HCT116 (cell line): ENCODE measurements around the gene ZNF12. TPM values are rescaled to one million over a fixed set of nuclear protein-coding genes. Genes with fewer than 3 reads are reported as not detected.

Source experiments
- ATAC-seq: fragments of 200-7000 bp; cut with Tn5 transposase; 2 replicates; pipeline ENCODE4 v1.9.1; 2020; ENCODE audit warnings: mild to moderate bottlenecking, moderate library complexity
- BruUV-seq: library from RNA; stranded (reverse); fragments of 400-500 nt; replicated peaks from 2 replicates; lab custom pipeline; 2021; lab: Mats Ljungman, UMichigan
- CTCF ChIA-PET: fragments of 300-600 bp; sonication (Branson Sonifier 250); formaldehyde crosslinking; loops from one replicate; lab custom pipeline; 2021; ENCODE audit warnings: antibody characterized with exemption; lab: Charles Lee
- POLR2A ChIA-PET: fragments of 300-600, 350-600 bp; sonication (Branson Sonifier 250); formaldehyde crosslinking; loops from one replicate; lab custom pipeline; 2021; ENCODE audit warnings: antibody characterized with exemption; lab: Charles Lee
- RAD21 ChIA-PET, 2 experiments: fragments of 300-600 bp; sonication (Branson Sonifier 250); formaldehyde crosslinking; loops; one replicate each; lab custom pipeline; 2023; ENCODE audit warnings: low total read pairs in 2 of 2; ENCODE audit not compliant: uncharacterized antibody in 2 of 2, unreplicated experiment in 2 of 2, low non-redundant PET in 1 of 2; lab: Charles Lee
- DNase-seq: peaks from one replicate; pipeline ENCODE4 v3.0.0-alpha.2; 2010; ENCODE audit warnings: low read depth, low spot score
- H2AFZ ChIP-seq: fragments of 200-600 bp; shearing (Covaris generic), sonication (generic); 2 replicates; pipeline ENCODE4 v1.6.1; 2017; ENCODE audit warnings: low read depth, mixed run types, mixed read lengths, antibody characterized with exemption, low read length; ENCODE audit not compliant: poor library complexity, severe bottlenecking
- H3K27ac ChIP-seq: 2 replicates; pipeline ENCODE4 v1.5.1; 2012; ENCODE audit warnings: low read depth, low read length
- H3K27me3 ChIP-seq: fragments of 200-600 bp; sonication (generic); 2 replicates; pipeline ENCODE4 v1.6.1; 2016; ENCODE audit warnings: mixed run types, low read length, mixed read lengths; ENCODE audit not compliant: insufficient read depth
- H3K36me3 ChIP-seq, 2 experiments: fragments of 200-500 bp in 1 of 2; fragments of 200-600 bp in 1 of 2; sonication (Bioruptor generic) in 1 of 2; sonication (generic) in 1 of 2; 2 replicates each; pipeline versions ENCODE4 v1.5.1 to v1.6.1; 2014 to 2016; ENCODE audit warnings: low read length in 2 of 2, inconsistent platforms in 1 of 2, mixed read lengths in 1 of 2, mixed run types in 1 of 2; ENCODE audit not compliant: insufficient read depth in 2 of 2, control insufficient read depth in 1 of 2
- H3K4me1 ChIP-seq, 2 experiments: fragments of 200-600 bp in 1 of 2; sonication (generic) in 1 of 2; 2 replicates each; pipeline versions ENCODE4 v1.5.1 to v1.6.1; 2012 to 2017; ENCODE audit warnings: low read length in 2 of 2, inconsistent platforms in 1 of 2, mild to moderate bottlenecking in 1 of 2, mixed read lengths in 1 of 2, mixed run types in 1 of 2, moderate library complexity in 1 of 2; ENCODE audit not compliant: insufficient read depth in 2 of 2, control insufficient read depth in 1 of 2
- H3K4me2 ChIP-seq: fragments of 200-600 bp; sonication (generic); 2 replicates; pipeline ENCODE4 v1.6.1; 2017; ENCODE audit warnings: mixed run types, low read length, mixed read lengths
- H3K4me3 ChIP-seq, 2 experiments: fragments of 200-600 bp in 1 of 2; sonication (generic) in 1 of 2; replicated peaks in 1 of 2; 2 replicates each; pipeline ENCODE4 v1.5.1; 2011 to 2016; ENCODE audit warnings: low read length in 2 of 2, control low read depth in 1 of 2, low read depth in 1 of 2, mild to moderate bottlenecking in 1 of 2, mixed read lengths in 1 of 2, mixed run types in 1 of 2
- H3K79me2 ChIP-seq: fragments of 200-600 bp; sonication (generic); 2 replicates; pipeline ENCODE4 v1.6.1; 2017; ENCODE audit warnings: mild to moderate bottlenecking, mixed run types, low read length, moderate library complexity, mixed read lengths; ENCODE audit not compliant: insufficient read depth
- H3K9ac ChIP-seq: fragments of 200-600 bp; sonication (generic); 2 replicates; pipeline ENCODE4 v1.6.1; 2016; ENCODE audit warnings: low read length, mixed read lengths
- H3K9me2 ChIP-seq: fragments of 200-600 bp; sonication (generic), shearing (Covaris generic); 2 replicates; pipeline ENCODE4 v1.6.1; 2017; ENCODE audit warnings: mixed run types, mild to moderate bottlenecking, moderate library complexity; ENCODE audit not compliant: insufficient read depth
- H3K9me3 ChIP-seq, 2 experiments: fragments of 200-500 bp in 1 of 2; fragments of 200-600 bp in 1 of 2; sonication (Bioruptor generic) in 1 of 2; sonication (generic) in 1 of 2; 2 replicates each; pipeline ENCODE4 v1.6.1; 2014 to 2017; ENCODE audit warnings: low read length in 2 of 2, mixed read lengths in 2 of 2, inconsistent platforms in 1 of 2, low read depth in 1 of 2, mild to moderate bottlenecking in 1 of 2, mixed run types in 1 of 2, moderate library complexity in 1 of 2; ENCODE audit not compliant: control insufficient read depth in 1 of 2, insufficient read depth in 1 of 2
- H4K20me1 ChIP-seq: fragments of 200-600 bp; sonication (generic), shearing (Covaris generic); 2 replicates; pipeline ENCODE4 v1.6.1; 2017; ENCODE audit warnings: mixed run types, mild to moderate bottlenecking, moderate library complexity; ENCODE audit not compliant: insufficient read depth
- CBX3 ChIP-seq: IDR thresholded peaks from 2 replicates; pipeline ENCODE4 v1.6.1; 2012; ENCODE audit warnings: low read depth
- CEBPB ChIP-seq: IDR thresholded peaks from 2 replicates; pipeline ENCODE4 v1.6.1; 2012; ENCODE audit warnings: low read depth
- CTCF ChIP-seq, 3 experiments: fragments of 200-600 bp in 1 of 3; sonication (generic) in 1 of 3; IDR thresholded peaks in 2 of 3; conservative IDR thresholded peaks in 1 of 3; 2 replicates each; pipeline ENCODE4 v1.5.1; 2012 to 2017; ENCODE audit warnings: low read depth in 2 of 3, low read length in 2 of 3, antibody characterized with exemption in 1 of 3, borderline replicate concordance in 1 of 3, control low read depth in 1 of 3, mild to moderate bottlenecking in 1 of 3, mixed read lengths in 1 of 3, mixed run types in 1 of 3, moderate library complexity in 1 of 3; ENCODE audit not compliant: insufficient read depth in 1 of 3
- EGR1 ChIP-seq: IDR thresholded peaks from 2 replicates; pipeline ENCODE4 v1.6.1; 2012; ENCODE audit warnings: low read depth
- ELF1 ChIP-seq: IDR thresholded peaks from 2 replicates; pipeline ENCODE4 v1.6.1; 2012; ENCODE audit warnings: low read depth, borderline replicate concordance
- EZH2 ChIP-seq: fragments of 200-600 bp; sonication (generic); IDR thresholded peaks from 2 replicates; pipeline ENCODE4 v1.6.1; 2017; ENCODE audit warnings: antibody characterized with exemption, mixed run types
- EZH2phosphoT487 ChIP-seq: fragments of 200-600 bp; IDR thresholded peaks from 2 replicates; pipeline ENCODE4 v1.6.1; 2018; ENCODE audit warnings: antibody characterized with exemption, borderline replicate concordance
- MAX ChIP-seq: IDR thresholded peaks from 2 replicates; pipeline ENCODE4 v1.6.1; 2012
- POLR2AphosphoS5 ChIP-seq: IDR thresholded peaks from 2 replicates; pipeline ENCODE4 v1.6.1; 2011; ENCODE audit warnings: mild to moderate bottlenecking, low read depth, low read length, moderate library complexity
- RAD21 ChIP-seq: IDR thresholded peaks from 2 replicates; pipeline ENCODE4 v1.6.1; 2012; ENCODE audit warnings: low read depth, mild to moderate bottlenecking
- REST ChIP-seq: IDR thresholded peaks from 2 replicates; pipeline ENCODE4 v1.6.1; 2012; ENCODE audit warnings: low read depth
- SP1 ChIP-seq: IDR thresholded peaks from 2 replicates; pipeline ENCODE4 v1.6.1; 2012; ENCODE audit warnings: low read depth
- TCF7L2 ChIP-seq: IDR thresholded peaks from 2 replicates; pipeline ENCODE4 v1.7.0; 2011; ENCODE audit warnings: borderline replicate concordance, inconsistent platforms; ENCODE audit not compliant: insufficient read depth, insufficient read length; ENCODE audit errors: extremely low read depth
- YY1 ChIP-seq: IDR thresholded peaks from 2 replicates; pipeline ENCODE4 v1.6.1; 2011; ENCODE audit warnings: low read length, low read depth, moderate library complexity, mild to moderate bottlenecking; ENCODE audit not compliant: insufficient replicate concordance; ENCODE audit errors: extremely low read depth
- ZBTB33 ChIP-seq: IDR thresholded peaks from 2 replicates; pipeline ENCODE4 v1.6.1; 2011; ENCODE audit warnings: mild to moderate bottlenecking, low read length, moderate library complexity; ENCODE audit not compliant: insufficient replicate concordance; ENCODE audit errors: extremely low read depth
- ZFX ChIP-seq: fragments of 450-650 bp; IDR thresholded peaks from 2 replicates; pipeline ENCODE4 v1.6.1; 2017
- intact Hi-C: fragments of 100-400 bp; cut with micrococcal nuclease; formaldehyde crosslinking; loops from 2 replicates; pipeline ENCODE4 v1.10.0; 2022
- total RNA-seq: library from RNA; stranded (reverse); gene quantifications from one replicate; pipeline ENCODE4 v1.2.1, GENCODE V29; 2021; ENCODE audit not compliant: unreplicated experiment

The ZNF12 gene
- total RNA-seq, 1 experiment from 2014 or later, result 19.0 TPM

DNA sequence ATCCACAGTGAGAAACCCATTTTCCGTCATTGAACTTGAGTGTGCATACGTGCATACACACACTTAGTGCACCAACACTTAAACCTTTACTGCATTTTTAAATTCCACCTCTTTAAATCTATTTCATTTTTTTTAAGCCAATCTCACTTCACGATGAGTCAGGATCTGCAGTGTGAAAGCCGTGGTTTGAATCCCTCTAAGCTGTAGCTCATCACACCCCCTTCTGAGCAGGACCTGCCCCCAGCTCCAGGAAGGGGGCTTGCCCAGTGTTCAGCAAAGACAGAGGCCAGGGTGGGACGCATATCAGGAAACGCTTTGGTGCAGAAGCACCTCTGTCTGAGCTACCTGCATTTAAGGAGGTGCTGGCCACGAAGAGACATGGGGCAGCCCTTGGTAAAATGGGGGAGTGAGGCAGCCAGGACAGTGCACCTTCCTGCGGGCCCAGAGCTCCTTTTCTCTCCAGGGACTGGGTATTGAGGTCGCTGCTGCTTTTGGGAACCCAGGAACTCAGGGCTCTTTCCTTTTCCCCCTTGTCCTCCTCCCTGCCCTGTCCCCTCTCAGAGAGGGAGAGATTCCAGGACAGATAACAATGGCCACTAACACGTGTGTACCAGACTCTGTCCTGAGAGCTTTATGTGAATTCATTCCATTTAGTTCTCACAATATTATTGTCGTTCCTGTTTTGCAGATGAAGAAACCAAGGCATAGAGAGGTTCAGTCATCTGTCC, 48.0 kb downstream of the ZNF12 start:
- no TSS peak for BruUV-seq
- POLR2A ChIA-PET, result no interaction called here
- Histone ChIP-seq H3K27me3 (no peaks in the 10 kb centered on the region), H3K9me3 (no peaks in the 10 kb centered on the region), H3K79me2 (no peaks in the 10 kb centered on the region), H2AFZ (no peak overlapping the region), H3K36me3 (peaks cover 3 to 6% of the 10 kb centered on the region in 2 experiments; a peak in 2 of 4 replicates), H3K4me1 (no peaks in the 10 kb centered on the region), H3K9me2 (no peaks in the 10 kb centered on the region), H3K27ac (no peak overlapping the region), H4K20me1 (no peaks in the 10 kb centered on the region), H3K4me2 (no peak overlapping the region), H3K4me3 (no peak overlapping the region), H3K9ac (no peak overlapping the region)
- intact Hi-C loops, result no loop called here
- TF ChIP-seq TCF7L2 (no peak), RAD21 (no peak), ZFX (no peak), REST (no peak), MAX (no peak), POLR2AphosphoS5 (no peak), SP1 (no peak), ELF1 (no peak), EZH2 (no peak), CEBPB (no peak), ZBTB33 (no peak), EZH2phosphoT487 (no peak), YY1 (no peak), EGR1 (no peak), CBX3 (no peak), CTCF (IDR thresholded peaks at IDR 0.05 in 2 of 3, conservative IDR thresholded peaks at IDR 0.05 in 1 of 3; ENCODE audit: borderline replicate concordance in 1 of 3, insufficient read depth in 1 of 3, low read depth in 2 of 3, low read length in 2 of 3) (no peak)
- RAD21 ChIA-PET, result no interaction called here
- CTCF ChIA-PET, result no interaction called here
- DNase-seq, result no peak
- no peak for ATAC-seq
